CD4-positive, alpha-beta T cell treated with Interleukin-15 for 1 hour (primary cell): ENCODE results near the gene PKD2L1.

Source experiments
- DNase-seq: peaks from one replicate; pipeline ENCODE4 v3.0.0-alpha.2; 2020

PKD2L1 gene

GRCh38 chr10:100355086-100355485 is 25.1 kb upstream of the PKD2L1 start:
- DNase-seq, result no peak

GRCh38 chr10:100353770-100354485 is 23.9 kb upstream of the PKD2L1 start:
- no peak for DNase-seq

DNA sequence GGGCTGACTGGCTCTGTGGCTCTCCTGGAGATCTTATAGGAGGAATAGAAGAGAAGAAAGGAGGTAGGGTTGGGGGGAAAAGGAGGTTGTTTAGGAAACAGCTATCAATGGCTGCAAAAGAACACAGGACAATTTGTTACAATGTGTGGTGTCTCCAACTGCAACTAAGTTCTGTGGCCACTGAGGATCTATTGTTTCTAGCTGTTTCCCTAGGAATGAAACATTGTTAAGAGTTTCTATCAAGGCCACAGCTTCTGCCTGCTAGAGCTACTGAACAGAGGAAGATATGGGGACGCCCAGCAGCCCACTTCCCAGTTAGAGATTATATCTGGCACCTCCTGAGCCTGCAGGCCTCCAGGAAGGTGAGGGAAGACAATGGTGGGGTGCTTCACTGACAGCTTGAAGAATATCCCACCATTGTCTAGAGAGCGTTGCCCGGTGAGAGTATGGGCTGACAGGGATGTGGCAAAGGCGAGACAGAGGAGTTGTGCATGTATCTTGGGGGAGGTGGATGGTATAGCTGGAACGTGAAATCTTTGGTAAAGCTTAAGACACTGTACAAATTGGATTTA is 21.0 kb upstream of the PKD2L1 start:
- no peak for DNase-seq

GRCh38 chr10:100349672-100350071 is 19.6 kb upstream of the PKD2L1 start:
- DNase-seq, result no peak

GRCh38 chr10:100349087-100349486 is 19.1 kb upstream of the PKD2L1 start:
- no peak for DNase-seq

DNA sequence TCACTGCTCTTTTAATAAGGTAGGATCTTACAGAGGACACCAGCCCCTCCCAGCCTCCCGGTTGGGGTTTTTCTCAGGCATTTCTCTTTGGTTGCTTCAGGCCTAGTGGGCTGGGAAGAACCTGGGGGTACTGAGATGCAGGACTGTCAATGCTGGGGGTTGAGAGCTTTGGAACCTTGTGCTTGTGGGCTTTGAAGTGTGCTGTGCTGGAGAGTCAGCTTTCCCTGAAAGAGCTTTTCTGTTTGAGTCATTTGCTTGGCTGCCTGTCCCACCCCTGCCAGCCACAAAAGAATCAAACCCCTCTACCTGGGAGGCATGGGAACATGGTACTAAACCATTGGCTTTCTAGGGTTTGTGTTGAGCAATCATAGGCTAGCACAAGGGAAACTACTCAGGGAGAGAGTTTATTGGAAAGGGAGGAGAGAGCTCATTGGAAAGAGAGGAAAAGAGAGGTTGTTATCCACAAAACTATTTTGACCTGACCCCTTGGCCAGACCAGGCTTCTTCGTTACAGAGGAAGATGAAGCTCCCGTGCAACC is 18.4 kb upstream of the PKD2L1 start:
- no peak for DNase-seq

DNA sequence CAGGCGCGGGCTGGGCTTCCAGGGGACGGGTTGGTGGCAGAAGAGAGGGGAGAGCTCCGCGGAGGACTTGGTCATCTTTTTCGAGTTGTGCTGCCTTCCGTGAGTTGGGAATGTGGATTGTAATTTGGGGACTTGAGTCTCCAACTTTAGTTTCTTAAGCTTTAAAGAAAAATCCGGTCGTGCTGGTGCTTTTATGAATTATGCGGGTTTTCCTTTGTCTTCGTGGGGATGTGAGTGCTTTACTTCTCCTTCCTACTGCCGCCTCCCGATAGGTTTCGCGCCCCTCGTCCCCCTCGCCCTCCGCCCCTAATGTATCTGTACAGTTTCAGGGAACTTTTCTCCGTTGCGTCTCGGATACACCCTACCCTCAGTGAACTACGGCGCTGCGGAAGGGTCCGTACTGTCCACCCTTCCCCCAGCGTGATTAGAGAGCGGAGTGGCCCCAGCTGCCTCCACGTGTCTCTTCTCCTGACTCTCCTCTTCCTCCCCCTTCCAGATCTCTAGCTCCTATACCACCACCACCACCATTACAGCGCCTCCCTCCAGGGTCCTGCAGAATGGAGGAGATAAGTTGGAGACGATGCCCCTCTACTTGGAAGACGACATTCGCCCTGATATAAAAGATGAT is 17.7 kb upstream of the PKD2L1 start:
- DNase-seq, result no peak

DNA sequence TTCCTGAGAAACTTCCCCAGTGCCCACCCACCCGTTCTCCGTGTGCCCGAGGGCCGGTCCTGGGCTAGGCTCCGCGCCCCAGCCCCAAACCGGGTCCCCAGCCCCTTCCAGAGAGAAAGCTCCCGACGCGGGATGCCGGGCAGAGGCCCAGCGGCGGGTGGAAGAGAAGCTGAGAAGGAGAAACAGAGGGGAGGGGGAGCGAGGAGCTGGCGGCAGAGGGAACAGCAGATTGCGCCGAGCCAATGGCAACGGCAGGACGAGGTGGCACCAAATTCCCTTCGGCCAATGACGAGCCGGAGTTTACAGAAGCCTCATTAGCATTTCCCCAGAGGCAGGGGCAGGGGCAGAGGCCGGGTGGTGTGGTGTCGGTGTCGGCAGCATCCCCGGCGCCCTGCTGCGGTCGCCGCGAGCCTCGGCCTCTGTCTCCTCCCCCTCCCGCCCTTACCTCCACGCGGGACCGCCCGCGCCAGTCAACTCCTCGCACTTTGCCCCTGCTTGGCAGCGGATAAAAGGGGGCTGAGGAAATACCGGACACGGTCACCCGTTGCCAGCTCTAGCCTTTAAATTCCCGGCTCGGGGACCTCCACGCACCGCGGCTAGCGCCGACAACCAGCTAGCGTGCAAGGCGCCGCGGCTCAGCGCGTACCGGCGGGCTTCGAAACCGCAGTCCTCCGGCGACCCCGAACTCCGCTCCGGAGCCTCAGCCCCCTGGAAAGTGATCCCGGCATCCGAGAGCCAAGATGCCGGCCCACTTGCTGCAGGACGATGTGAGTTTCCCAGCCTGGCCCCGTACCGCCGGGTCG is 16.9 kb upstream of the PKD2L1 start, which contains the start of gene SCD:
TSS of gene SCD (plus strand) at position 469 of the 803 bp plus-strand sequence. CDS start at position 741, 272 bp downstream.
- peak; percentile 88 for DNase-seq

- DNase-seq, result peak; percentile 69
Observed at GRCh38 chr10:100346351-100346764, 16.3 kb upstream of the PKD2L1 start.

DNA sequence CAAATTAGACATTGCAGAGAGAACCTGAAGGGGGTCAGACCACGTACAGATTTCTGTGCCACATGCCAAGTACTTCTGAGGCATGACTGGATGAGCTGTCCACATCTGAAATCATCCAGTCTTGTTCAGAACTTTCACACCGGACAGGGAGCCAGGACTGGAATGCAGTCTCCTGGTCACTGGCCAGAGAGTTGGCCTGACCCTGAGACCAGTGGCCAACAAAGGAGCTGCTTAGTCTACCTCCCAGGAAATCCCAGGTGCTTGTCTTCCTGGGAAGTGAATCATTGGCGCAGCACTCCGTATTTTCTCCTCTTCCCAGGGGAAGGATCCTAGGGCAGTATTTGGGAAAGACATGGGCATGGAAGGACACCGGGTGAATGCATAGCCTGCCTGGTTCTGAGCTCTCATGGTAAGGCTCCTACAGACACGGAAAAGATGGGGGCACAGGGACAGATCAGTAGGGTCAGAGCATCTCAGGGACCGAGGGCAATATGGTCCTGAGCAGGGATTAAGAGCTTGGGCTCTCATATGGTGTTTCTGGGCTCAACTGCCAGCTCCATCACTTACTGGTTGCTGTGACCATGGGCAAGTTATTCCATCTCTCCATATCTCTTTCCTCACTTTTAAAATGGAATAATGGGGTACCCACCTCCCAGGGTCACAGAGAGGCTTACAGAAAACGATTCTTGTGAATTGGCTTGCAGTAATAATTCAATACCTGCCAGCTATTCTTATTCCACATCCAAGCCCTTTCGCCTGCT is 15.7 kb upstream of the PKD2L1 start:
- DNase-seq, result no peak

DNA sequence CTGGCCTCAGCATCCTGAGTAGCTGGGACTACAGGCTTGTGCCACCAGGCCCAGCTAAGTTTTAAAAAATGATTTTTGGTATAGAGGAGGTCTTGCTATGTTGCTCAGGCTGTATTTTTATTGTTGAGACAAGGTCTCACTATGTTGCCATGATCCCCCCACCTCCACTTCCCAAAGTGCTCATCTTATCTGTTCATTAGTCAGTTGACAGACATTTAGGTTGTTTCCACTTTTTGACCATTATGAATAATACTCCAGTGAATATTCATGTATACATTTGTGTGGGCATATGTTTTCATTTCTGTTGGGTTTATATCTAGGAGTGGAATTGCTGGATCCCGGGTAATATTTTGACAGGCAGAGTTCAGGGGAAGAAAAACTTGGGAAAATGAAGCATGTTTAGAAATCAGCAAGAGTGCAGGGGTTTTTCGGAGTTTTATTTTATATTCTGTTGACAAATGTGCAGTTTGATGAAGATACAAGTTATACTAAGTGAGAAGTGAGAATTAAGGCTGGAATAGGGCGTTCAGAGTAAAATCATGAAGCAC is 14.3 kb upstream of the PKD2L1 start:
- no peak for DNase-seq

- DNase-seq, result no peak
Observed at GRCh38 chr10:100342627-100342972, 12.6 kb upstream of the PKD2L1 start.

GRCh38 chr10:100341953-100342626 is 12.1 kb upstream of the PKD2L1 start:
- peak; percentile 47 for DNase-seq

- no peak for DNase-seq
Observed at GRCh38 chr10:100340948-100341847, 11.2 kb upstream of the PKD2L1 start.

- DNase-seq, result peak; percentile 50
Observed at GRCh38 chr10:100339236-100339635, 9.2 kb upstream of the PKD2L1 start.

GRCh38 chr10:100338434-100339036 is 8.5 kb upstream of the PKD2L1 start:
- peak; percentile 75 for DNase-seq

- no peak for DNase-seq
Observed at GRCh38 chr10:100334762-100335161, 4.7 kb upstream of the PKD2L1 start.

DNA sequence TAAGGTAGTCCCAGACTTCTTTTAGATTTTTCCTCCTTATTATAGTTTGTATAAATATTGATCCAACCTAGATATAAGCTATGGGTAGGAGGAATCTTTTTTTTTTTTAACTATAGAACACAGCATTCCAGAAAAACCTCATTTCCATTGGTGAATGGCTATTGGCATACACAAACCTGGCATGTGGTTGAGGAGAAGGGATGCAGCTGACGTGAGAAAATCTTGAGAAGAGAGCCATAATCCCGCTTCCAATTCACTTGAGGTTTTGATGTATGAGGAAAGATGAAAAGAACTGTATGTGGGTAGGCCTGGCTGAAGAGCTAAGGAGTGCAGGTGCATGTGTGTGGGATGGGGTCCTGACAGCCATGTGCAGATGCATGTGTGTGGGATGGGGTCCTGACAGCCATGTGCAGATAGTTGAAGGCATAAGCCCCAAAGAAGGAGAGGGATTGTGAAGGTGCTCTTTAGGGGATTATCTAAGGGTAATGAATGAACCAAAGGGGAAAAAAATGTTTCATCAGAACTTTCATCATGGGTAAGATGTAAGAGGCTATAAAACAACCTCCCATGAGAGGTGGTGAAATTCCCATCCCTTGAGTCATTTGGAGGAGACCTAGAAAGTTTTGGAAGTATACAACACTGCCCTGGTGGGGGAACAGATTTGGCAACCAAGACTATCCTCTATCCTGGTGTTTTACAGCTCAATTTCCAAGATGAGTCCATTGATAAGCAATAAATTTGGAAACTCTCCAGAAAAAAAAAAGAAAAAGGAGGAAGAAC is 3.8 kb upstream of the PKD2L1 start:
- no peak for DNase-seq

GRCh38 chr10:100333106-100333505 is 3.1 kb upstream of the PKD2L1 start:
- DNase-seq, result no peak
